Sigmoid colon (tissue), 7 donors: ENCODE results near the gene TCEAL9. TPM values are rescaled to one million over a fixed set of nuclear protein-coding genes. Genes with fewer than 3 reads are reported as not detected.

Source experiments
- DNase-seq: peaks from one replicate; pipeline ENCODE4 v3.0.0-alpha.2; 2019
- H3K27ac ChIP-seq, 4 donors: fragments of 200-600 bp; sonication (generic); one replicate each; pipeline ENCODE4 v1.5.1; 2016 to 2019; ENCODE audit warnings: mild to moderate bottlenecking in 1 of 4
- H3K27me3 ChIP-seq, 3 donors: fragments of 200-600 bp; sonication (generic); one replicate each; pipeline ENCODE4 v1.5.1; 2019; ENCODE audit warnings: mild to moderate bottlenecking in 1 of 3
- H3K36me3 ChIP-seq, 4 donors: fragments of 200-600 bp; sonication (generic); one replicate each; pipeline ENCODE4 v1.5.1; 2016 to 2019
- H3K4me1 ChIP-seq, 4 donors: fragments of 200-600 bp; sonication (generic); one replicate each; pipeline ENCODE4 v1.5.1; 2017 to 2019
- H3K4me3 ChIP-seq, 4 donors: fragments of 200-600 bp; sonication (generic); one replicate each; pipeline ENCODE4 v1.5.1; 2017 to 2019; ENCODE audit warnings: mild to moderate bottlenecking in 2 of 4, moderate library complexity in 1 of 4
- H3K9me3 ChIP-seq, 4 donors: fragments of 200-600 bp in 3 of 4; sonication (generic) in 3 of 4; one replicate each; pipeline versions ENCODE4 v1.5.1 to v1.6.1; 2013 to 2019
- EP300 ChIP-seq, 4 donors: sonication (generic); formaldehyde crosslinking; IDR thresholded peaks; one replicate each; pipeline ENCODE4 v1.6.1; 2017; ENCODE audit warnings: antibody characterized with exemption in 4 of 4
- POLR2A ChIP-seq, 2 donors: fragments of 450-650 bp; IDR thresholded peaks; one replicate each; pipeline ENCODE4 v1.6.1; 2016; ENCODE audit warnings: antibody characterized with exemption in 2 of 2, mild to moderate bottlenecking in 2 of 2, moderate library complexity in 2 of 2
- POLR2AphosphoS5 ChIP-seq, 4 donors: sonication (generic); formaldehyde crosslinking; IDR thresholded peaks; one replicate each; pipeline ENCODE4 v1.6.1; 2017; ENCODE audit warnings: antibody characterized with exemption in 4 of 4
- WGBS, 2 donors: extraction: QIAGEN DNeasy Blood & Tissue Kit; methylation state at CpG; one replicate each; pipeline ENCODE4 v1.1.7; 2013; 5-methylcytosine and 5-hydroxymethylcytosine counted together
- intact Hi-C: fragments of 100-400 bp; cut with DNase I; formaldehyde crosslinking; loops from one replicate; pipeline ENCODE4 v1.15.1; 2023
- polyA plus RNA-seq, 3 donors: library from polyadenylated mRNA; stranded (reverse); fragments of 200-250 nt; gene quantifications; one replicate each; pipeline ENCODE4 v1.2.3, GENCODE V29; 2013
- total RNA-seq, 4 donors: library from RNA; depleted of rRNA; stranded (reverse); fragments of >200 nt; gene quantifications; one replicate each; pipeline ENCODE4 v1.1.0, GENCODE V29; 2016
- TF ChIP-seq, protein P1 (sequence below), 4 experiments: fragments of 450-650 bp in 3 of 4; fragments of 200-600 bp in 1 of 4; IDR thresholded peaks; one replicate each; pipeline ENCODE4 v1.5.1; 2016 to 2019; ENCODE audit warnings: antibody characterized with exemption in 4 of 4, mild to moderate bottlenecking in 3 of 4, moderate library complexity in 2 of 4
- donor health status: healthy with polysubstance abuse.
- donor health status: Bipolar disorder and iron deficiency.
- donor health status: healthy.

The TCEAL9 gene
- total and polyA plus RNA-seq, 7 donors = 52.4 to 93.7 (median 78.1) TPM

DNA sequence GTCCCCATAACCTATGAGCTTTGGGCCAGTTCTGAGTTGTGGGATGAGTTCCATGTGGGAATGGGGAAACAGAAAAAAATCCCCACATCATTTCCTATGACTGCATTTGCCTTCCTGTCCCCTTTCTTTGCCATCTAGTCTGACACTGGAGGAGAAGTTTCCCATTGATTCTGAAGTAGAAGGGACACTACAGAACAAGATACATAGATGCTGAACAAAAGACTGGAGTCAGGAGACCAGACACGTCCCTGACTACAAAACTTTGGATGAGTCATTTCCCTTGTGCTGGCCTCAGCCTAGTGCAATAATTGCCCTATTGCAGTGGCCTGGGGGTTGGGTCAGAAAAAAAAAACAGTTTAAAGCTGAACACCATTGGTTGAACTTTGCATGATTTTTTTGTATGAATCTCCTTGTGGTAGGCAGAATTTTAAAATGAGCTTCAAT lies 42.1 kb downstream of the TCEAL9 start:
- H3K27me3 ChIP-seq = no peaks in the 10 kb centered on the region
- H3K4me3 ChIP-seq = no peak overlapping the region
- H3K4me1 ChIP-seq = no peaks in the 10 kb centered on the region
- TF ChIP-seq EP300 (IDR thresholded peaks at IDR 0.05) = no peak
- TF ChIP-seq POLR2AphosphoS5 (IDR thresholded peaks at IDR 0.05) = no peak
- TF ChIP-seq, protein P1, sequence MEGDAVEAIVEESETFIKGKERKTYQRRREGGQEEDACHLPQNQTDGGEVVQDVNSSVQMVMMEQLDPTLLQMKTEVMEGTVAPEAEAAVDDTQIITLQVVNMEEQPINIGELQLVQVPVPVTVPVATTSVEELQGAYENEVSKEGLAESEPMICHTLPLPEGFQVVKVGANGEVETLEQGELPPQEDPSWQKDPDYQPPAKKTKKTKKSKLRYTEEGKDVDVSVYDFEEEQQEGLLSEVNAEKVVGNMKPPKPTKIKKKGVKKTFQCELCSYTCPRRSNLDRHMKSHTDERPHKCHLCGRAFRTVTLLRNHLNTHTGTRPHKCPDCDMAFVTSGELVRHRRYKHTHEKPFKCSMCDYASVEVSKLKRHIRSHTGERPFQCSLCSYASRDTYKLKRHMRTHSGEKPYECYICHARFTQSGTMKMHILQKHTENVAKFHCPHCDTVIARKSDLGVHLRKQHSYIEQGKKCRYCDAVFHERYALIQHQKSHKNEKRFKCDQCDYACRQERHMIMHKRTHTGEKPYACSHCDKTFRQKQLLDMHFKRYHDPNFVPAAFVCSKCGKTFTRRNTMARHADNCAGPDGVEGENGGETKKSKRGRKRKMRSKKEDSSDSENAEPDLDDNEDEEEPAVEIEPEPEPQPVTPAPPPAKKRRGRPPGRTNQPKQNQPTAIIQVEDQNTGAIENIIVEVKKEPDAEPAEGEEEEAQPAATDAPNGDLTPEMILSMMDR (IDR thresholded peaks at IDR 0.05) = no peak
- no peak for TF ChIP-seq POLR2A (IDR thresholded peaks at IDR 0.05)
- 5 to 21% methylated on average over 1 of the region's 1 CpG for WGBS, 2 donors
- no peaks in the 10 kb centered on the region for H3K36me3 ChIP-seq
- no peak for DNase-seq
- intact Hi-C loops = no loop called here
- no peak overlapping the region for H3K27ac ChIP-seq
- H3K9me3 ChIP-seq = no peaks in the 10 kb centered on the region

- Histone ChIP-seq H3K36me3 (no peaks in the 10 kb centered on the region), H3K27me3 (no peaks in the 10 kb centered on the region), H3K9me3 (no peaks in the 10 kb centered on the region), H3K4me3 (no peak overlapping the region), H3K4me1 (no peaks in the 10 kb centered on the region), H3K27ac (no peak overlapping the region)
- DNase-seq = no peak
- TF ChIP-seq, protein P1 (IDR thresholded peaks at IDR 0.05) = no peak
- TF ChIP-seq EP300 (IDR thresholded peaks at IDR 0.05) (no peak), POLR2AphosphoS5 (IDR thresholded peaks at IDR 0.05) (no peak), POLR2A (IDR thresholded peaks at IDR 0.05) (no peak)
- 10 to 48% methylated on average over 1 of the region's 1 CpG for WGBS, 2 donors
- intact Hi-C loops = no loop called here
These were observed 43.4 kb downstream of the TCEAL9 start for GRCh38 chrX:103399744-103400143.

DNA sequence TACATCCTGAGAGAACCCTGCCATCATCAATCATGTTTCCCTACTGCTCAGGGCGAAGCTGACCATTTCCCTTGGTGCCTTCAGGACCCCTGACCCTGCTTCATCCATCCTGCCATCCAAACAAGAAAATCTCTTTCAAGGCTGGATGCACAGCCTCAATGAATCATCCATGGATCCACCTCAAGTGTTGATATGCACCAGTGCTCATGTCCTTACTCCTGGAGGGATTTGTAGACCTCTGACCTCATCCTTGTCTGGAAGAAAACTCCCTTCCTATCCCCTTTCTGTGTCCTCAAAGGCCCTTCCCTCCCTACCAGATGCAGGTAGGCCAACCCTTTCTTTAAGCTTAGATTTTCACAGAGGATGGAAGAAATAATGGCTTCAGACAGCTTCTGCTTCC lies 44.6 kb downstream of the TCEAL9 start:
- Histone ChIP-seq H3K27me3 (no peaks in the 10 kb centered on the region), H3K9me3 (no peaks in the 10 kb centered on the region), H3K36me3 (no peaks in the 10 kb centered on the region), H3K27ac (no peak overlapping the region), H3K4me1 (no peaks in the 10 kb centered on the region), H3K4me3 (no peak overlapping the region)
- TF ChIP-seq POLR2AphosphoS5 (IDR thresholded peaks at IDR 0.05) (no peak), POLR2A (IDR thresholded peaks at IDR 0.05) (no peak), EP300 (IDR thresholded peaks at IDR 0.05) (no peak)
- TF ChIP-seq, protein P1 (IDR thresholded peaks at IDR 0.05) = no peak
- intact Hi-C loops = no loop called here
- 77 to 86% methylated on average over 1 of the region's 1 CpG for WGBS, 2 donors
- DNase-seq = no peak

DNA sequence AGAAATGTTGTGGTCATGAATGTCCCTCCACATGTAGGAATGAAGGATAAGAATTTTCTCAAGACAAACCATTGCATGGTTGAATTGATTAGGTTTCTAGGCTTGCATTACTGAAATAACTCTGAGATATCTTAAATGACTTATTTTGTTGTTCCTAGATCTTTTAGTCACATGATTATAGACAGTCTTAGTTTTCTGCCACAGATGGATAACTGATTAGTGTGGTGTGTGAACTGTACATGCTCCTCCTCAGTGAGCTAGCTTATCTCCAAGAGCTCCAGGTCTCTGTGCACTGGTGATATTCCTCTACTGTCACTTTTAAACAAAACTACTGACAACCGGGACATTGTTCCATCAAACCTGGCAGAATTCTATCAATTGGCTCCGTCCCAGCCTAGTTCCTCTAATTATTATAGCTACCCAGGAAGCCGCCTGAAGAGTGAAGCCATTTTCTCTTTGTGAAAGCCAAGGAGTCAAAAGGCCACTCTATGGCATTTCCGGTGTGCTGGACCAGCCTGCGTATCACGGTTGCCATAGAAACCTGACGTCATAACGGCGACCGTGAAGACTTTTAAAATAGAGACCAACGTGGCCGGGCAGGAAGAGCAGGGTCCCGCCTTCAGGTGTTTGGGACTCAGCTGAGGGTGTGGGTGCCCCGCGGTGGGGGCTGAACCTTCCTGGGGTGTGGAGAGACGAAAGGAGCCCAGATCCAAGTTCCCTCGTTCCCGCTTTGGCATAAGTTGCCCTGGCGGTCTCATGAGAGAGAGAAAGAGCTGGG lies 48.1 kb downstream of the TCEAL9 start:
- Histone ChIP-seq H3K36me3 (no peaks in the 10 kb centered on the region), H3K9me3 (no peaks in the 10 kb centered on the region), H3K4me1 (no peaks in the 10 kb centered on the region), H3K4me3 (peak overlapping the region; percentile 34 to 54 (median 40)), H3K27me3 (no peaks in the 10 kb centered on the region), H3K27ac (peak overlapping the region in 1 of 4 donors; percentile 32)
- peak; percentile 76 for DNase-seq
- TF ChIP-seq POLR2A (IDR thresholded peaks at IDR 0.05) = no peak
- no peak for TF ChIP-seq EP300 (IDR thresholded peaks at IDR 0.05)
- TF ChIP-seq POLR2AphosphoS5 (IDR thresholded peaks at IDR 0.05) = peak in 1 of 4 donors; percentile 29
- TF ChIP-seq, protein P1 (IDR thresholded peaks at IDR 0.05) = no peak
- WGBS, 2 donors = 2% methylated on average over 19 of the region's 19 CpGs
- intact Hi-C loops = no loop called here
